Liver (tissue), 9 donors: Measurements from ENCODE around the gene PDE3B. TPM values are rescaled to one million over a fixed set of nuclear protein-coding genes. Genes with fewer than 3 reads are reported as not detected.

ENCODE experiments used
- DNase-seq: peaks from one replicate; pipeline ENCODE4 v3.0.0-alpha.2; 2017; ENCODE audit warnings: low spot score
- H3K27ac ChIP-seq, 2 donors: one replicate each; pipeline ENCODE4 v1.7.0; 2013; ENCODE audit warnings: inconsistent platforms in 2 of 2, low read length in 2 of 2, control low read depth in 1 of 2, low read depth in 1 of 2, mild to moderate bottlenecking in 1 of 2
- H3K27me3 ChIP-seq, 4 donors: one replicate each; pipeline versions ENCODE4 v1.6.1 to v1.7.0; 2013; ENCODE audit warnings: low read length in 3 of 4, inconsistent platforms in 1 of 4, mild to moderate bottlenecking in 1 of 4, moderate library complexity in 1 of 4; ENCODE audit not compliant: control insufficient read depth in 4 of 4, insufficient read depth in 4 of 4
- H3K36me3 ChIP-seq, 4 donors: one replicate each; pipeline versions ENCODE4 v1.6.1 to v1.7.0; 2013; ENCODE audit warnings: low read length in 3 of 4, mild to moderate bottlenecking in 3 of 4, low read depth in 1 of 4, moderate library complexity in 1 of 4; ENCODE audit not compliant: control insufficient read depth in 4 of 4, insufficient read depth in 3 of 4
- H3K4me1 ChIP-seq, 4 donors: one replicate each; pipeline versions ENCODE4 v1.6.1 to v1.7.0; 2013; ENCODE audit warnings: low read length in 3 of 4, mild to moderate bottlenecking in 3 of 4, moderate library complexity in 1 of 4; ENCODE audit not compliant: control insufficient read depth in 4 of 4, insufficient read depth in 4 of 4
- H3K4me3 ChIP-seq, 3 donors: one replicate each; pipeline versions ENCODE4 v1.6.1 to v1.7.0; 2013; ENCODE audit warnings: low read length in 3 of 3, control low read depth in 1 of 3, low read depth in 1 of 3, mild to moderate bottlenecking in 1 of 3
- H3K9ac ChIP-seq, 2 donors: one replicate each; pipeline ENCODE4 v1.7.0; 2013; ENCODE audit warnings: low read length in 2 of 2, mild to moderate bottlenecking in 2 of 2, moderate library complexity in 2 of 2, control low read depth in 1 of 2, low read depth in 1 of 2
- H3K9me3 ChIP-seq, 4 donors: one replicate each; pipeline versions ENCODE4 v1.6.1 to v1.7.0; 2013; ENCODE audit warnings: low read length in 3 of 4; ENCODE audit not compliant: control insufficient read depth in 4 of 4
- EGR1 ChIP-seq, 2 donors: IDR thresholded peaks; 2 replicates each; pipeline ENCODE4 v1.6.1; 2016 to 2018; ENCODE audit warnings: antibody characterized with exemption in 2 of 2, low read depth in 2 of 2
- FOXA1 ChIP-seq: IDR thresholded peaks from 2 replicates; pipeline ENCODE4 v1.6.1; 2016; ENCODE audit warnings: antibody characterized with exemption
- FOXA2 ChIP-seq: IDR thresholded peaks from 2 replicates; pipeline ENCODE4 v1.6.1; 2016; ENCODE audit warnings: antibody characterized with exemption
- GABPA ChIP-seq, 2 donors: IDR thresholded peaks in 1 of 2; conservative IDR thresholded peaks in 1 of 2; 2 replicates each; pipeline ENCODE4 v1.6.1; 2016; ENCODE audit warnings: antibody characterized with exemption in 2 of 2, mild to moderate bottlenecking in 1 of 2, moderate library complexity in 1 of 2
- HNF4A ChIP-seq, 2 donors: conservative IDR thresholded peaks; 2 replicates each; pipeline ENCODE4 v1.6.1; 2016; ENCODE audit warnings: antibody characterized with exemption in 2 of 2, mild to moderate bottlenecking in 2 of 2
- HNF4G ChIP-seq: IDR thresholded peaks from 2 replicates; pipeline ENCODE4 v1.6.1; 2016; ENCODE audit warnings: antibody characterized with exemption
- JUND ChIP-seq, 2 donors: IDR thresholded peaks; 2 replicates each; pipeline ENCODE4 v1.6.1; 2016; ENCODE audit warnings: antibody characterized with exemption in 2 of 2
- NR2F2 ChIP-seq: IDR thresholded peaks from 2 replicates; pipeline ENCODE4 v1.6.1; 2016; ENCODE audit warnings: antibody characterized with exemption
- RAD21 ChIP-seq, 2 donors: IDR thresholded peaks; 2 replicates each; pipeline ENCODE4 v1.6.1; 2016; ENCODE audit warnings: antibody characterized with exemption in 2 of 2, mild to moderate bottlenecking in 2 of 2
- RXRA ChIP-seq, 2 donors: IDR thresholded peaks; 2 replicates each; pipeline ENCODE4 v1.6.1; 2017 to 2018; ENCODE audit warnings: antibody characterized with exemption in 2 of 2, mild to moderate bottlenecking in 1 of 2
- SP1 ChIP-seq: IDR thresholded peaks from 2 replicates; pipeline ENCODE4 v1.6.1; 2018; ENCODE audit warnings: antibody characterized with exemption, mild to moderate bottlenecking
- TAF1 ChIP-seq: conservative IDR thresholded peaks from 2 replicates; pipeline ENCODE4 v1.6.1; 2016; ENCODE audit warnings: antibody characterized with exemption, mild to moderate bottlenecking
- YY1 ChIP-seq: IDR thresholded peaks from 2 replicates; pipeline ENCODE4 v1.6.1; 2016; ENCODE audit warnings: antibody characterized with exemption, mild to moderate bottlenecking
- WGBS: extraction: QIAGEN DNeasy Blood & Tissue Kit; methylation state at CpG from one replicate; pipeline ENCODE4 v1.1.7; 2013; 5-methylcytosine and 5-hydroxymethylcytosine counted together
- polyA plus RNA-seq, 2 donors: library from polyadenylated mRNA; stranded (reverse) in 1 of 2; unstranded in 1 of 2; fragments of 200-250 nt in 1 of 2; fragments of >200 nt in 1 of 2; fragmentation: Nextera tagmentation in 1 of 2; extraction: Ambion mirVana in 1 of 2; gene quantifications; one replicate each; pipeline versions ENCODE4 v1.2.1 to v1.2.3, GENCODE V29; 2013 to 2015
- total RNA-seq, 2 donors: library from RNA; depleted of rRNA; stranded (reverse); fragments of >200 nt; gene quantifications; one replicate each; pipeline ENCODE4 v1.2.3, GENCODE V29; 2014
- TF ChIP-seq, protein P1 (sequence below): IDR thresholded peaks from 2 replicates; pipeline ENCODE4 v1.6.1; 2016; ENCODE audit warnings: antibody characterized with exemption
- TF ChIP-seq, protein P2 (sequence below): fragments of 150-350 bp; IDR thresholded peaks from 2 replicates; pipeline ENCODE4 v1.5.1; 2017; ENCODE audit warnings: improper control_type of control experiment, low read depth, low read length; ENCODE audit not compliant: missing input control
- TF ChIP-seq, protein P3 (sequence below): IDR thresholded peaks from 2 replicates; pipeline ENCODE4 v1.6.1; 2016; ENCODE audit warnings: antibody characterized with exemption
- TF ChIP-seq, protein P4 (sequence below): IDR thresholded peaks from 2 replicates; pipeline ENCODE4 v1.6.1; 2016; ENCODE audit warnings: antibody characterized with exemption
- TF ChIP-seq, protein P5 (sequence below): IDR thresholded peaks from 2 replicates; pipeline ENCODE4 v1.6.1; 2016; ENCODE audit warnings: antibody characterized with exemption, mild to moderate bottlenecking
- donor health status: healthy.
- donor health status: healthy.
- donor health status: healthy.
- donor health status: healthy.
- donor health status: healthy.

The PDE3B gene
- total and polyA plus RNA-seq, 4 donors = 11.3 to 43.1 (median 21.7) TPM

DNA sequence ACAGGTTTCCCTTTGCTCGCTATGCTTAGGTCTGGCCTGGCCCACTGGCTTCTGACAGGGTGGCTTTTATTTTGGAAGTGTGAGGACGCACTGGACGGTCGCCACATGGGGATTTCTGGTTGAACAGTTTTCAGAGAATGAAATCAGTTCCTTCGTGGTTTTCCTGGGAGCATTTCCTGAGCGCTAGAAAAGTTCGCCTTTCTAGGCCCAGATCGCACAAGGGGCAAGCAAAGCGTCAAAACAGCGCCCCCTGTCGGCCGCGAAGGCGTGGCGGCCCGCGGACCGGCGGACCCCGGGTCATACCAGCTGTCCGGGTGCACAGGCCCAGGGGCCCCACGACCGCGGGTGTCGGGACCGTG, 261.1 kb downstream of the PDE3B start:
- no peaks in the 10 kb centered on the region for H3K9me3 ChIP-seq
- WGBS = 3% methylated on average over 26 of the region's 26 CpGs
- H3K9ac ChIP-seq = peak overlapping the region in 1 of 2 donors; percentile 56
- no peaks in the 10 kb centered on the region for H3K27me3 ChIP-seq
- TF ChIP-seq, protein P1, sequence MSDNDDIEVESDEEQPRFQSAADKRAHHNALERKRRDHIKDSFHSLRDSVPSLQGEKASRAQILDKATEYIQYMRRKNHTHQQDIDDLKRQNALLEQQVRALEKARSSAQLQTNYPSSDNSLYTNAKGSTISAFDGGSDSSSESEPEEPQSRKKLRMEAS = no peak
- TF ChIP-seq SP1 (no peak), GABPA (IDR thresholded peaks at IDR 0.05 in 1 of 2, conservative IDR thresholded peaks at IDR 0.05 in 1 of 2) (no peak), NR2F2 (no peak), HNF4A (conservative IDR thresholded peaks at IDR 0.05) (peak; percentile 64 to 85), YY1 (peak; percentile 7), FOXA1 (no peak), EGR1 (IDR thresholded peaks at IDR 0.05; ENCODE audit: low read depth in 2 of 2) (no peak), RAD21 (IDR thresholded peaks at IDR 0.05) (peak; percentile 76 to 83), TAF1 (peak; percentile 10), RXRA (IDR thresholded peaks at IDR 0.05) (peak in 1 of 2 donors; percentile 3), HNF4G (peak; percentile 56), FOXA2 (no peak), JUND (IDR thresholded peaks at IDR 0.05) (no peak)
- TF ChIP-seq, protein P2, sequence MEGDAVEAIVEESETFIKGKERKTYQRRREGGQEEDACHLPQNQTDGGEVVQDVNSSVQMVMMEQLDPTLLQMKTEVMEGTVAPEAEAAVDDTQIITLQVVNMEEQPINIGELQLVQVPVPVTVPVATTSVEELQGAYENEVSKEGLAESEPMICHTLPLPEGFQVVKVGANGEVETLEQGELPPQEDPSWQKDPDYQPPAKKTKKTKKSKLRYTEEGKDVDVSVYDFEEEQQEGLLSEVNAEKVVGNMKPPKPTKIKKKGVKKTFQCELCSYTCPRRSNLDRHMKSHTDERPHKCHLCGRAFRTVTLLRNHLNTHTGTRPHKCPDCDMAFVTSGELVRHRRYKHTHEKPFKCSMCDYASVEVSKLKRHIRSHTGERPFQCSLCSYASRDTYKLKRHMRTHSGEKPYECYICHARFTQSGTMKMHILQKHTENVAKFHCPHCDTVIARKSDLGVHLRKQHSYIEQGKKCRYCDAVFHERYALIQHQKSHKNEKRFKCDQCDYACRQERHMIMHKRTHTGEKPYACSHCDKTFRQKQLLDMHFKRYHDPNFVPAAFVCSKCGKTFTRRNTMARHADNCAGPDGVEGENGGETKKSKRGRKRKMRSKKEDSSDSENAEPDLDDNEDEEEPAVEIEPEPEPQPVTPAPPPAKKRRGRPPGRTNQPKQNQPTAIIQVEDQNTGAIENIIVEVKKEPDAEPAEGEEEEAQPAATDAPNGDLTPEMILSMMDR = peak; percentile 85
- TF ChIP-seq, protein P3, sequence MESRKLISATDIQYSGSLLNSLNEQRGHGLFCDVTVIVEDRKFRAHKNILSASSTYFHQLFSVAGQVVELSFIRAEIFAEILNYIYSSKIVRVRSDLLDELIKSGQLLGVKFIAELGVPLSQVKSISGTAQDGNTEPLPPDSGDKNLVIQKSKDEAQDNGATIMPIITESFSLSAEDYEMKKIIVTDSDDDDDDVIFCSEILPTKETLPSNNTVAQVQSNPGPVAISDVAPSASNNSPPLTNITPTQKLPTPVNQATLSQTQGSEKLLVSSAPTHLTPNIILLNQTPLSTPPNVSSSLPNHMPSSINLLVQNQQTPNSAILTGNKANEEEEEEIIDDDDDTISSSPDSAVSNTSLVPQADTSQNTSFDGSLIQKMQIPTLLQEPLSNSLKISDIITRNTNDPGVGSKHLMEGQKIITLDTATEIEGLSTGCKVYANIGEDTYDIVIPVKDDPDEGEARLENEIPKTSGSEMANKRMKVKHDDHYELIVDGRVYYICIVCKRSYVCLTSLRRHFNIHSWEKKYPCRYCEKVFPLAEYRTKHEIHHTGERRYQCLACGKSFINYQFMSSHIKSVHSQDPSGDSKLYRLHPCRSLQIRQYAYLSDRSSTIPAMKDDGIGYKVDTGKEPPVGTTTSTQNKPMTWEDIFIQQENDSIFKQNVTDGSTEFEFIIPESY = no peak
- TF ChIP-seq, protein P4, sequence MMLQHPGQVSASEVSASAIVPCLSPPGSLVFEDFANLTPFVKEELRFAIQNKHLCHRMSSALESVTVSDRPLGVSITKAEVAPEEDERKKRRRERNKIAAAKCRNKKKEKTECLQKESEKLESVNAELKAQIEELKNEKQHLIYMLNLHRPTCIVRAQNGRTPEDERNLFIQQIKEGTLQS = no peak
- TF ChIP-seq, protein P5, sequence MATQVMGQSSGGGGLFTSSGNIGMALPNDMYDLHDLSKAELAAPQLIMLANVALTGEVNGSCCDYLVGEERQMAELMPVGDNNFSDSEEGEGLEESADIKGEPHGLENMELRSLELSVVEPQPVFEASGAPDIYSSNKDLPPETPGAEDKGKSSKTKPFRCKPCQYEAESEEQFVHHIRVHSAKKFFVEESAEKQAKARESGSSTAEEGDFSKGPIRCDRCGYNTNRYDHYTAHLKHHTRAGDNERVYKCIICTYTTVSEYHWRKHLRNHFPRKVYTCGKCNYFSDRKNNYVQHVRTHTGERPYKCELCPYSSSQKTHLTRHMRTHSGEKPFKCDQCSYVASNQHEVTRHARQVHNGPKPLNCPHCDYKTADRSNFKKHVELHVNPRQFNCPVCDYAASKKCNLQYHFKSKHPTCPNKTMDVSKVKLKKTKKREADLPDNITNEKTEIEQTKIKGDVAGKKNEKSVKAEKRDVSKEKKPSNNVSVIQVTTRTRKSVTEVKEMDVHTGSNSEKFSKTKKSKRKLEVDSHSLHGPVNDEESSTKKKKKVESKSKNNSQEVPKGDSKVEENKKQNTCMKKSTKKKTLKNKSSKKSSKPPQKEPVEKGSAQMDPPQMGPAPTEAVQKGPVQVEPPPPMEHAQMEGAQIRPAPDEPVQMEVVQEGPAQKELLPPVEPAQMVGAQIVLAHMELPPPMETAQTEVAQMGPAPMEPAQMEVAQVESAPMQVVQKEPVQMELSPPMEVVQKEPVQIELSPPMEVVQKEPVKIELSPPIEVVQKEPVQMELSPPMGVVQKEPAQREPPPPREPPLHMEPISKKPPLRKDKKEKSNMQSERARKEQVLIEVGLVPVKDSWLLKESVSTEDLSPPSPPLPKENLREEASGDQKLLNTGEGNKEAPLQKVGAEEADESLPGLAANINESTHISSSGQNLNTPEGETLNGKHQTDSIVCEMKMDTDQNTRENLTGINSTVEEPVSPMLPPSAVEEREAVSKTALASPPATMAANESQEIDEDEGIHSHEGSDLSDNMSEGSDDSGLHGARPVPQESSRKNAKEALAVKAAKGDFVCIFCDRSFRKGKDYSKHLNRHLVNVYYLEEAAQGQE = no peak
- H3K4me1 ChIP-seq = peaks cover 2 to 29% (median 4%) of the 10 kb centered on the region in 4 donors
- no peaks in the 10 kb centered on the region for H3K36me3 ChIP-seq
- peak overlapping the region; percentile 29 to 62 for H3K27ac ChIP-seq
- DNase-seq = peak; percentile 90
- peak overlapping the region; percentile 68 to 90 (median 88) for H3K4me3 ChIP-seq
